HS-27A (cell line): ENCODE results near the gene IPP.
"Not testable (repeated sequence)": the region's sequence is repeated elsewhere in the genome, so short reads cannot be mapped to it uniquely, and the experiment has no call there.

Experiments used
- DNase-seq: peaks from one replicate; pipeline ENCODE4 v3.0.0-alpha.2; 2012; ENCODE audit warnings: low read depth, missing footprints

Gene IPP

GRCh38 chr1:45750298-45751038 is at the start of gene IPP:
Gene IPP, minus strand, starts transcription at chr1:45750653. Its CDS starts 4,242 bp downstream, at chr1:45746411.
- peak; percentile 95 for DNase-seq

GRCh38 chr1:45796946-45797345 is 46.5 kb upstream of the IPP start:
- DNase-seq: no peak

GRCh38 chr1:45796381-45796780 is 45.9 kb upstream of the IPP start:
- no peak for DNase-seq

GRCh38 chr1:45793942-45794604 is 43.6 kb upstream of the IPP start:
- DNase-seq: no peak

GRCh38 chr1:45792744-45793143 is 42.3 kb upstream of the IPP start:
- DNase-seq: no peak

- no peak for DNase-seq
Measured at GRCh38 chr1:45789601-45790000, 39.1 kb upstream of the IPP start.

- DNase-seq: no peak
Measured at GRCh38 chr1:45787905-45788304, 37.5 kb upstream of the IPP start.

- no peak for DNase-seq
Measured at GRCh38 chr1:45785583-45785982, 35.1 kb upstream of the IPP start.

GRCh38 chr1:45775794-45776193 is 25.3 kb upstream of the IPP start:
- no peak for DNase-seq

- DNase-seq: no peak
Measured at GRCh38 chr1:45772971-45773370, 22.5 kb upstream of the IPP start.

GRCh38 chr1:45769261-45769932 is 18.9 kb upstream of the IPP start:
- DNase-seq: no peak

GRCh38 chr1:45767035-45767434 is 16.6 kb upstream of the IPP start:
- no peak for DNase-seq

GRCh38 chr1:45765999-45766792 is 15.7 kb upstream of the IPP start:
- no peak for DNase-seq

GRCh38 chr1:45762291-45762690 is 11.8 kb upstream of the IPP start:
- no peak for DNase-seq

GRCh38 chr1:45755697-45756096 is 5.2 kb upstream of the IPP start:
- no peak for DNase-seq

- no peak for DNase-seq
Measured at GRCh38 chr1:45753248-45754037, 3.0 kb upstream of the IPP start.

- peak; percentile 19 for DNase-seq
Measured at GRCh38 chr1:45752441-45753052, 2.1 kb upstream of the IPP start.

GRCh38 chr1:45752014-45752413 is 1.6 kb upstream of the IPP start:
- DNase-seq: no peak

- not testable (repeated sequence) for DNase-seq
Measured at GRCh38 chr1:45751039-45751838, 786 bp upstream of the IPP start.

GRCh38 chr1:45746922-45747321 is 3.5 kb downstream of the IPP start:
- DNase-seq: no peak
